ENCODE results near the gene RFC2. TPM values are rescaled to one million over a fixed set of nuclear protein-coding genes. Genes with fewer than 3 reads are reported as not detected.

Gene RFC2
- total RNA-seq, 1 experiment from 2014 or later = 75.6 TPM

DNA sequence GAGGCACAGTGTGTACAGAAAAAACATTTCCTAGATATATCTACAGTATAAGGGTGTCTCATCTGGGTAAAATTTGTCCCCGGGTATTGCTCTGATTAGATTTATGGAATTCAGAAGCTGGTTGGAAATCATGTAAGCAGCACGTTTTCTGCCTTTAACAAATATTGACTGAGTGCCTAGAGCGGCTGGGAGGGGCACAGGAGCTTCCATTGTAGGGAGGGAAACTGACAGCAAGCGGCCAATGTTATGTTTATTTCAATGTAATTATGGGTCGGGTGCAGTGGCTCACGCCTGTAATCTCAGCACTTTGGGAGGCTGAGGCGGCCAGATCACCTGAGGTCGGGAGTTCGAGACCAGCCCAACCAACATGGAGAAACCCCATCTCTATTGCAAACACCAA lies 4.4 kb upstream of the RFC2 start (continued):
- no peak for TF ChIP-seq POLR2AphosphoS5 (IDR thresholded peaks at IDR 0.05; ENCODE audit: low read depth, low read length)
- no peak for TF ChIP-seq ZFX (IDR thresholded peaks at IDR 0.05)
- no peak for TF ChIP-seq EZH2phosphoT487 (IDR thresholded peaks at IDR 0.05; ENCODE audit: borderline replicate concordance)
- TF ChIP-seq SP1 (IDR thresholded peaks at IDR 0.05; ENCODE audit: low read depth) = no peak

DNA sequence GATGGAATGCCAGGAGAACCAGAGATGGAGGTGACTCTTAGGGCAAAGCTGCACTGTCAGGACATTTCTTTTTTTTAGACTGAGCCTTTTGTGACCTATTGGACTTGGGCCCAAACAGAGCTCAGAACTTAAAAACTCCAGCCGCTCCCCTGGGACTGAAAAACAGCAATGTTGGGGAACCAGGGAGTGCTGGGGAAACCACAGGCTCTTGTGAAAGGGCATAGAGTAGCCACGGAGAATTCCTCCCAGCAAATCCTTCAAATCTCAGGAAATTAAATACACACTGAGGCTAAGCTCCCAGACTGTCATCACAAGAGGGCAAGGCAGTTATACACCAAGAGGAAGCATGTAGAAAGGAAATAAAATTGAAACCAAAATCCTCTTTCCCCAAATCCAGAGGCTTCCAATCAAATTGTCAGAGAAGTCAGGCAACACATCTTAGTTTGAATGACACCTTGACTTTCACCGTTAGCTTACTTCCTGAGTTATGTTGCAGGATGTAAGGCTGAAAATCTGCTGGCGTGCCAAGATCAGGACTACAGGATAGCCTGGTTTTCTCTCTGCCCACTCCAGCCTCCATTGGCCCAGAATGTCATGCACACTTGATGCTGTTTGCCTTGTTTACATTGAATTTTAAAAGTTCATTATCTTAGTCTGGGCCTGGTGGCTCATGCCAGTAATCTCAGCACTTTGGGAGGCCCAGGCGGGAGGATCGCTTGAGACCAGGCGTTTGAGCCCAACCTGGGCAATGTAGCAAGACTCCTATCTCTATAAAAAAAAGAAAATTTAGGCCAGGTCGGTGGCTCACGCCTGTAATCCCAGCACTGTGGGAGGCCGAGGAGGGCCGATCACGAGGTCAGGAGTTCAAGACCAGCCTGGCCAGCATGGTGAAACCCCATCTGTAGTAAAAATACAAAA lies 2.6 kb upstream of the RFC2 start:
- Histone ChIP-seq H3K27ac (ENCODE audit: low read depth, low read length) (no peak overlapping the region), H3K9me3 (ENCODE audit: control insufficient read depth in 1 of 2, insufficient read depth in 1 of 2, low read depth in 1 of 2, low read length in 2 of 2) (no peaks in the 10 kb centered on the region), H3K9me2 (ENCODE audit: insufficient read depth) (no peaks in the 10 kb centered on the region), H2AFZ (ENCODE audit: low read depth, low read length, poor library complexity, severe bottlenecking) (no peak overlapping the region), H3K27me3 (ENCODE audit: insufficient read depth, low read length) (no peaks in the 10 kb centered on the region), H3K79me2 (ENCODE audit: insufficient read depth, low read length) (peaks cover 31% of the 10 kb centered on the region), H4K20me1 (ENCODE audit: insufficient read depth) (no peaks in the 10 kb centered on the region), H3K4me3 (replicated peaks in 1 of 2; ENCODE audit: low read depth in 1 of 2, low read length in 2 of 2) (no peak overlapping the region), H3K36me3 (ENCODE audit: control insufficient read depth in 1 of 2, insufficient read depth in 2 of 2, low read length in 2 of 2) (peaks cover 0 to 5% of the 10 kb centered on the region in 2 experiments; a peak in 2 of 4 replicates), H3K9ac (ENCODE audit: low read length) (no peak overlapping the region), H3K4me2 (ENCODE audit: low read length) (no peak overlapping the region), H3K4me1 (ENCODE audit: control insufficient read depth in 1 of 2, insufficient read depth in 2 of 2, low read length in 2 of 2) (peaks cover 12 to 30% of the 10 kb centered on the region in 2 experiments; a peak in 3 of 4 replicates)
- ATAC-seq (no peak), DNase-seq (ENCODE audit: low read depth, low spot score) (no peak)
- BruUV-seq (replicated peaks) = no TSS peak
- intact Hi-C loops (cut with micrococcal nuclease) = no loop called here
- TF ChIP-seq ZNF274 (IDR thresholded peaks at IDR 0.05; ENCODE audit: low read depth, low read length) (no peak), CBX3 (IDR thresholded peaks at IDR 0.05; ENCODE audit: low read depth) (no peak), EGR1 (IDR thresholded peaks at IDR 0.05; ENCODE audit: low read depth) (no peak), YY1 (IDR thresholded peaks at IDR 0.05; ENCODE audit: extremely low read depth, insufficient replicate concordance, low read depth, low read length) (no peak), CEBPB (IDR thresholded peaks at IDR 0.05; ENCODE audit: low read depth) (no peak), SP1 (IDR thresholded peaks at IDR 0.05; ENCODE audit: low read depth) (no peak), EZH2 (IDR thresholded peaks at IDR 0.05) (no peak), SRF (IDR thresholded peaks at IDR 0.05; ENCODE audit: low read depth) (no peak), ZFX (IDR thresholded peaks at IDR 0.05) (no peak), JUND (IDR thresholded peaks at IDR 0.05) (no peak)
- TF ChIP-seq, protein P1, sequence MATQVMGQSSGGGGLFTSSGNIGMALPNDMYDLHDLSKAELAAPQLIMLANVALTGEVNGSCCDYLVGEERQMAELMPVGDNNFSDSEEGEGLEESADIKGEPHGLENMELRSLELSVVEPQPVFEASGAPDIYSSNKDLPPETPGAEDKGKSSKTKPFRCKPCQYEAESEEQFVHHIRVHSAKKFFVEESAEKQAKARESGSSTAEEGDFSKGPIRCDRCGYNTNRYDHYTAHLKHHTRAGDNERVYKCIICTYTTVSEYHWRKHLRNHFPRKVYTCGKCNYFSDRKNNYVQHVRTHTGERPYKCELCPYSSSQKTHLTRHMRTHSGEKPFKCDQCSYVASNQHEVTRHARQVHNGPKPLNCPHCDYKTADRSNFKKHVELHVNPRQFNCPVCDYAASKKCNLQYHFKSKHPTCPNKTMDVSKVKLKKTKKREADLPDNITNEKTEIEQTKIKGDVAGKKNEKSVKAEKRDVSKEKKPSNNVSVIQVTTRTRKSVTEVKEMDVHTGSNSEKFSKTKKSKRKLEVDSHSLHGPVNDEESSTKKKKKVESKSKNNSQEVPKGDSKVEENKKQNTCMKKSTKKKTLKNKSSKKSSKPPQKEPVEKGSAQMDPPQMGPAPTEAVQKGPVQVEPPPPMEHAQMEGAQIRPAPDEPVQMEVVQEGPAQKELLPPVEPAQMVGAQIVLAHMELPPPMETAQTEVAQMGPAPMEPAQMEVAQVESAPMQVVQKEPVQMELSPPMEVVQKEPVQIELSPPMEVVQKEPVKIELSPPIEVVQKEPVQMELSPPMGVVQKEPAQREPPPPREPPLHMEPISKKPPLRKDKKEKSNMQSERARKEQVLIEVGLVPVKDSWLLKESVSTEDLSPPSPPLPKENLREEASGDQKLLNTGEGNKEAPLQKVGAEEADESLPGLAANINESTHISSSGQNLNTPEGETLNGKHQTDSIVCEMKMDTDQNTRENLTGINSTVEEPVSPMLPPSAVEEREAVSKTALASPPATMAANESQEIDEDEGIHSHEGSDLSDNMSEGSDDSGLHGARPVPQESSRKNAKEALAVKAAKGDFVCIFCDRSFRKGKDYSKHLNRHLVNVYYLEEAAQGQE (IDR thresholded peaks at IDR 0.05; ENCODE audit: low read depth) = no peak
- TF ChIP-seq, protein P2, sequence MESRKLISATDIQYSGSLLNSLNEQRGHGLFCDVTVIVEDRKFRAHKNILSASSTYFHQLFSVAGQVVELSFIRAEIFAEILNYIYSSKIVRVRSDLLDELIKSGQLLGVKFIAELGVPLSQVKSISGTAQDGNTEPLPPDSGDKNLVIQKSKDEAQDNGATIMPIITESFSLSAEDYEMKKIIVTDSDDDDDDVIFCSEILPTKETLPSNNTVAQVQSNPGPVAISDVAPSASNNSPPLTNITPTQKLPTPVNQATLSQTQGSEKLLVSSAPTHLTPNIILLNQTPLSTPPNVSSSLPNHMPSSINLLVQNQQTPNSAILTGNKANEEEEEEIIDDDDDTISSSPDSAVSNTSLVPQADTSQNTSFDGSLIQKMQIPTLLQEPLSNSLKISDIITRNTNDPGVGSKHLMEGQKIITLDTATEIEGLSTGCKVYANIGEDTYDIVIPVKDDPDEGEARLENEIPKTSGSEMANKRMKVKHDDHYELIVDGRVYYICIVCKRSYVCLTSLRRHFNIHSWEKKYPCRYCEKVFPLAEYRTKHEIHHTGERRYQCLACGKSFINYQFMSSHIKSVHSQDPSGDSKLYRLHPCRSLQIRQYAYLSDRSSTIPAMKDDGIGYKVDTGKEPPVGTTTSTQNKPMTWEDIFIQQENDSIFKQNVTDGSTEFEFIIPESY (IDR thresholded peaks at IDR 0.05; ENCODE audit: extremely low read depth, insufficient replicate concordance, low read length) = no peak
- ChIA-PET POLR2A (no interaction called here), RAD21 (ENCODE audit: low non-redundant PET in 1 of 2, low total read pairs in 2 of 2, uncharacterized antibody in 2 of 2, unreplicated experiment in 2 of 2) (no interaction called here), CTCF (interaction anchor here (0.9 to 1.0 kb wide), 2 partner anchors 19 to 144 kb away, joined by 3 to 4 read pairs; no protein-coding TSS in a partner anchor)
